SK-N-SH (cell line): ENCODE results near the gene GRIA1. TPM values are rescaled to one million over a fixed set of nuclear protein-coding genes. Genes with fewer than 3 reads are reported as not detected.

ENCODE experiments used
- CTCF ChIA-PET: fragments of 300-600, 350-600 bp; formaldehyde crosslinking; extraction: SDS; loops from one replicate; lab custom pipeline; 2021; lab: Yijun Ruan, JAX
- POLR2A ChIA-PET: fragments of 350-600 bp; sonication (Branson Sonifier 250); formaldehyde crosslinking; extraction: SDS; loops from one replicate; lab custom pipeline; 2020; ENCODE audit warnings: antibody characterized with exemption, inconsistent platforms; lab: Yijun Ruan, JAX
- DNase-seq: peaks from one replicate; pipeline ENCODE4 v3.0.0; 2012
- H2AFZ ChIP-seq: fragments of 200-600 bp; sonication (generic); 2 replicates; pipeline ENCODE4 v1.8.1; 2016; ENCODE audit warnings: antibody characterized with exemption, mild to moderate bottlenecking, low read depth
- H3F3A ChIP-seq: fragments of 200-600 bp; sonication (generic); replicated peaks from 2 replicates; pipeline ENCODE3; 2016; ENCODE audit warnings: antibody characterized with exemption, mild to moderate bottlenecking; ENCODE audit not compliant: insufficient read depth
- H3K27ac ChIP-seq, 2 experiments: fragments of 200-500 bp in 1 of 2; fragments of 200-600 bp in 1 of 2; sonication (Bioruptor generic) in 1 of 2; sonication (generic), shearing (Covaris generic) in 1 of 2; 2 replicates each; pipeline versions ENCODE4 v1.5.1 to v1.6.1; 2014 to 2016; ENCODE audit warnings: low read depth in 2 of 2, inconsistent platforms in 1 of 2, low read length in 1 of 2, mild to moderate bottlenecking in 1 of 2, mixed read lengths in 1 of 2
- H3K27me3 ChIP-seq: fragments of 200-600 bp; sonication (generic), shearing (Covaris generic); 2 replicates; pipeline ENCODE4 v1.6.1; 2016; ENCODE audit warnings: mixed run types; ENCODE audit not compliant: insufficient read depth
- H3K36me3 ChIP-seq, 2 experiments: fragments of 200-500 bp in 1 of 2; fragments of 200-600 bp in 1 of 2; sonication (Bioruptor generic) in 1 of 2; sonication (generic) in 1 of 2; replicated peaks in 1 of 2; 2 replicates each; pipeline versions ENCODE3 to v1.5.1; 2014 to 2016; ENCODE audit warnings: low read length in 1 of 2, mild to moderate bottlenecking in 1 of 2; ENCODE audit not compliant: insufficient read depth in 2 of 2, control insufficient read depth in 1 of 2
- H3K4me1 ChIP-seq, 2 experiments: fragments of 200-500 bp in 1 of 2; fragments of 200-600 bp in 1 of 2; sonication (Bioruptor generic) in 1 of 2; sonication (generic), shearing (Covaris generic) in 1 of 2; 2 replicates each; pipeline versions ENCODE4 v1.5.1 to v1.6.1; 2014 to 2016; ENCODE audit warnings: low read depth in 1 of 2, low read length in 1 of 2, mixed run types in 1 of 2; ENCODE audit not compliant: insufficient read depth in 2 of 2, control insufficient read depth in 1 of 2
- H3K4me2 ChIP-seq: fragments of 200-600 bp; sonication (generic), shearing (Covaris generic); 2 replicates; pipeline ENCODE4 v1.6.1; 2017; ENCODE audit warnings: mixed run types
- H3K4me3 ChIP-seq, 2 experiments: fragments of 200-500 bp in 1 of 2; fragments of 200-600 bp in 1 of 2; sonication (Bioruptor generic) in 1 of 2; sonication (generic), shearing (Covaris generic) in 1 of 2; 2 replicates each; pipeline versions ENCODE4 v1.5.1 to v1.8.1; 2014 to 2016; ENCODE audit warnings: low read depth in 2 of 2, inconsistent platforms in 1 of 2, low read length in 1 of 2, mild to moderate bottlenecking in 1 of 2, mixed read lengths in 1 of 2, moderate library complexity in 1 of 2
- H3K79me2 ChIP-seq: fragments of 200-600 bp; sonication (generic); 2 replicates; pipeline ENCODE4 v1.8.1; 2017; ENCODE audit warnings: mild to moderate bottlenecking; ENCODE audit not compliant: insufficient read depth
- H3K9ac ChIP-seq: fragments of 200-600 bp; sonication (generic); 2 replicates; pipeline ENCODE4 v1.6.1; 2017; ENCODE audit warnings: mixed run types
- H3K9me2 ChIP-seq: fragments of 200-600 bp; sonication (generic); 2 replicates; pipeline ENCODE4 v1.6.1; 2017; ENCODE audit warnings: mixed run types
- H3K9me3 ChIP-seq: fragments of 200-600 bp; sonication (generic); 2 replicates; pipeline ENCODE4 v1.6.1; 2017; ENCODE audit warnings: mixed run types, mild to moderate bottlenecking, moderate library complexity
- H4K20me1 ChIP-seq: fragments of 200-600 bp; sonication (generic); 2 replicates; pipeline ENCODE4 v1.6.1; 2017; ENCODE audit warnings: mild to moderate bottlenecking, mixed run types; ENCODE audit not compliant: insufficient read depth
- CHD2 ChIP-seq: fragments of 150-350 bp; IDR thresholded peaks from 2 replicates; pipeline ENCODE4 v1.6.1; 2018; ENCODE audit warnings: low read length; ENCODE audit not compliant: partially characterized antibody
- CTCF ChIP-seq: fragments of 200-600 bp; sonication (generic); IDR thresholded peaks from 2 replicates; pipeline ENCODE4 v1.6.1; 2017; ENCODE audit warnings: antibody characterized with exemption, mild to moderate bottlenecking, moderate library complexity
- FOSL2 ChIP-seq: IDR thresholded peaks from 2 replicates; pipeline ENCODE4 v1.4.0; 2012; ENCODE audit warnings: low read depth, mild to moderate bottlenecking, moderate library complexity, borderline replicate concordance
- GATA2 ChIP-seq: sonication (generic); formaldehyde crosslinking; IDR thresholded peaks from 2 replicates; pipeline ENCODE4 v1.5.0; 2020; ENCODE audit warnings: mild to moderate bottlenecking, missing genetic modification reagents
- IRF3 ChIP-seq: fragments of 150-350 bp; IDR thresholded peaks from 2 replicates; pipeline ENCODE4 v1.6.1; 2016; ENCODE audit warnings: mild to moderate bottlenecking, low read depth, low read length
- MEF2A ChIP-seq: IDR thresholded peaks from 2 replicates; pipeline ENCODE4 v1.4.0; 2012; ENCODE audit warnings: low read depth, borderline replicate concordance
- NFIC ChIP-seq: IDR thresholded peaks from 2 replicates; pipeline ENCODE4 v1.4.0; 2012; ENCODE audit warnings: borderline replicate concordance
- PBX3 ChIP-seq: IDR thresholded peaks from 2 replicates; pipeline ENCODE4; 2012
- RAD21 ChIP-seq: IDR thresholded peaks from 2 replicates; pipeline ENCODE4 v1.6.1; 2012; ENCODE audit warnings: mild to moderate bottlenecking, low read length
- RFX5 ChIP-seq: IDR thresholded peaks from 2 replicates; pipeline ENCODE4 v1.6.1; 2012; ENCODE audit warnings: mild to moderate bottlenecking, improper control_type of control experiment, low read length
- RXRA ChIP-seq: IDR thresholded peaks from 2 replicates; pipeline ENCODE4 v1.4.0; 2012; ENCODE audit warnings: low read depth, mild to moderate bottlenecking, borderline replicate concordance
- SMC3 ChIP-seq: IDR thresholded peaks from 2 replicates; pipeline ENCODE4 v1.6.1; 2012; ENCODE audit warnings: low read depth, low read length, improper control_type of control experiment
- TAF1 ChIP-seq: IDR thresholded peaks from 2 replicates; pipeline ENCODE4 v1.6.1; 2012; ENCODE audit warnings: low read depth, mild to moderate bottlenecking, low read length, moderate library complexity, borderline replicate concordance
- TEAD4 ChIP-seq: IDR thresholded peaks from 2 replicates; pipeline ENCODE4 v1.4.0; 2012; ENCODE audit warnings: mild to moderate bottlenecking, borderline replicate concordance; ENCODE audit not compliant: insufficient read depth
- USF1 ChIP-seq: IDR thresholded peaks from 2 replicates; pipeline ENCODE4 v1.4.0; 2012; ENCODE audit warnings: low read depth, borderline replicate concordance
- WGBS: methylation state at CpG from one replicate; pipeline ENCODE4 v1.1.6; 2017; ENCODE audit warnings: low lambda C conversion rate; 5-methylcytosine and 5-hydroxymethylcytosine counted together
- polyA plus RNA-seq, 3 experiments: library from polyadenylated mRNA; depleted of rRNA; stranded (reverse); fragments of >200 nt; gene quantifications; 2 replicates each; pipeline ENCODE4 v1.2.3, GENCODE V29; 2012
- TF ChIP-seq, protein P1 (sequence below): fragments of 150-350 bp; IDR thresholded peaks from 2 replicates; pipeline ENCODE4 v1.6.1; 2017; ENCODE audit warnings: antibody characterized with exemption, low read length, low read depth, borderline replicate concordance

Gene GRIA1
- polyA plus RNA-seq, 1 of the 3 experiments (the other 2 are of a cell fraction) = 0.35 TPM

- Histone ChIP-seq H3K4me2 (peak overlapping the region; percentile 57; the same call in 1 of the 2 replicates), H2AFZ (0 out of 2 replicates have a peak overlapping the region, but pooled peaks have one; percentile 23), H3K36me3 (no peaks in the 10 kb centered on the region), H3K4me3 (no peak overlapping the region), H3K9me2 (no peaks in the 10 kb centered on the region), H3K4me1 (peaks cover 0 to 19% of the 10 kb centered on the region in 2 experiments; a peak in 3 of 4 replicates), H3F3A (peaks cover 26% of the 10 kb centered on the region), H3K79me2 (no peaks in the 10 kb centered on the region), H3K27ac (peak overlapping the region; percentile 90 to 98; a peak in 3 of 4 replicates), H3K9ac (peak overlapping the region; percentile 72; the same call in 1 of the 2 replicates), H4K20me1 (no peaks in the 10 kb centered on the region), H3K9me3 (no peaks in the 10 kb centered on the region), H3K27me3 (no peaks in the 10 kb centered on the region)
- CTCF ChIA-PET = no interaction called here
- POLR2A ChIA-PET = no interaction called here
- TF ChIP-seq FOSL2 = peak; percentile 4; the same call in 1 of the 2 replicates
- no peak for TF ChIP-seq MEF2A
- no peak for DNase-seq
These were observed 62.4 kb downstream of the GRIA1 start for GRCh38 chr5:153552886-153553285.

DNA sequence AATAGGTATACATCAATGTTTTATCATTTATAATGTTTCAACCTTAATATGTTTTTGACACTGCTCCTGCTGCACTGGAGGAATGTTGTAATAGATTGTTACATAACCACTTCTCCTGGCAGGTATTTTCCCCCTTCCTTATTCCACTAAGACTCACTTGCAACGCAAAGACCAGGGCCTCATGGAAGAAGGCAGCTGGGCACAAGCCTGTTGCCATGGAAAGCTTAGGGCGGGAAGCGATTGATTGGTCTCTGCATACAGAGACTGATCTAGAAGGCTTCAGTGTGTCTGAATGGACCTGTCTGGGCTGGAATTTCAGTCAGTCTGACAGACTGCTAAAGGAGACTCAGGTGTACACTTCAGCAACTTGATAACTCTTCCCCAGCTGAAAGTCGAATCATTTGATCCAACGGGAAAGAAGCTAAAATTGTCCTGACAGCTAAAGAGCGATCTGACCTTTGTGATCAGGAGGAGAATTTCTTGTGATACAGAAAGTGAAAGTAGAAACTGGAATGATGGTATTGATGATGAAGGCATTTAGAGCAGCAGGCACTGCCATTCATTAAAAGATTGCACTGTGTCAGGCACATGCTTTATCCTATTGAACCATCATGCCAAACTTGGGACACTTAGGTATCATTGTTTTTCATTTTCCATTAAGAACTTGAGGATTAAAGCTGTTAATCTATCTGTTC lies 65.1 kb downstream of the GRIA1 start:
- Histone ChIP-seq H3K4me1 (peaks cover 0 to 24% of the 10 kb centered on the region in 2 experiments), H3K79me2 (no peaks in the 10 kb centered on the region), H3K4me2 (peak overlapping the region; percentile 25; the same call in 1 of the 2 replicates), H3K9me3 (no peaks in the 10 kb centered on the region), H3K4me3 (no peak overlapping the region), H2AFZ (peak overlapping the region; percentile 48; the same call in 1 of the 2 replicates), H3K9me2 (no peaks in the 10 kb centered on the region), H3K36me3 (no peaks in the 10 kb centered on the region), H3F3A (peaks cover 22% of the 10 kb centered on the region), H3K9ac (no peak overlapping the region), H4K20me1 (no peaks in the 10 kb centered on the region), H3K27me3 (no peaks in the 10 kb centered on the region), H3K27ac (no peak overlapping the region)
- ChIA-PET POLR2A (no interaction called here), CTCF (no interaction called here)
- TF ChIP-seq RAD21 (no peak), RFX5 (no peak), CTCF (no peak), PBX3 (no peak), MEF2A (no peak), GATA2 (CRISPR knock-in tag) (no peak), TEAD4 (no peak), TAF1 (no peak), NFIC (no peak), SMC3 (no peak), IRF3 (no peak), CHD2 (no peak), USF1 (no peak), RXRA (no peak)
- TF ChIP-seq, protein P1, sequence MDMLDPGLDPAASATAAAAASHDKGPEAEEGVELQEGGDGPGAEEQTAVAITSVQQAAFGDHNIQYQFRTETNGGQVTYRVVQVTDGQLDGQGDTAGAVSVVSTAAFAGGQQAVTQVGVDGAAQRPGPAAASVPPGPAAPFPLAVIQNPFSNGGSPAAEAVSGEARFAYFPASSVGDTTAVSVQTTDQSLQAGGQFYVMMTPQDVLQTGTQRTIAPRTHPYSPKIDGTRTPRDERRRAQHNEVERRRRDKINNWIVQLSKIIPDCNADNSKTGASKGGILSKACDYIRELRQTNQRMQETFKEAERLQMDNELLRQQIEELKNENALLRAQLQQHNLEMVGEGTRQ = no peak
- 81% methylated on average over 5 of the region's 6 CpGs for WGBS
- no peak for DNase-seq
